ENCODE measurements around the gene MPPED1.

GRCh38 chr22:43479962-43480361 is 68.1 kb downstream of the MPPED1 start:
- TF ChIP-seq CTCF (IDR thresholded peaks at IDR 0.05) (no peak), POLR2A (IDR thresholded peaks at IDR 0.05) (no peak)

Measured in body of pancreas (tissue), 4 donors.